ENCODE results near the gene C10orf62.

The C10orf62 gene

GRCh38 chr10:97587183-97587582, 2.3 kb upstream of the C10orf62 start:
- DNase-seq, result no peak

- DNase-seq, result no peak
Observed at GRCh38 chr10:97590082-97590747, 694 bp downstream of the C10orf62 start.

GRCh38 chr10:97590748-97591495, 1.4 kb downstream of the C10orf62 start:
- DNase-seq, result no peak

GRCh38 chr10:97593421-97593820, 3.9 kb downstream of the C10orf62 start:
- no peak for DNase-seq

- DNase-seq, result no peak
Observed at GRCh38 chr10:97596101-97597082, 6.9 kb downstream of the C10orf62 start.

- DNase-seq, result no peak
Observed at GRCh38 chr10:97597778-97598177, 8.3 kb downstream of the C10orf62 start.

GRCh38 chr10:97598407-97599271, 9.1 kb downstream of the C10orf62 start:
- DNase-seq, result no peak

- DNase-seq, result no peak
Observed at GRCh38 chr10:97599272-97599619, 9.7 kb downstream of the C10orf62 start.

- no peak for DNase-seq
Observed at GRCh38 chr10:97600616-97601015, 11.1 kb downstream of the C10orf62 start.

- no peak for DNase-seq
Observed at GRCh38 chr10:97601268-97602215, 12.0 kb downstream of the C10orf62 start.

- DNase-seq, result no peak
Observed at GRCh38 chr10:97607095-97607636, 17.6 kb downstream of the C10orf62 start.

GRCh38 chr10:97608991-97609561, 19.6 kb downstream of the C10orf62 start:
- no peak for DNase-seq

GRCh38 chr10:97611473-97611872, 22.0 kb downstream of the C10orf62 start:
- no peak for DNase-seq

GRCh38 chr10:97612386-97612785, 22.9 kb downstream of the C10orf62 start:
- DNase-seq, result no peak

GRCh38 chr10:97618285-97618684, 28.8 kb downstream of the C10orf62 start:
- DNase-seq, result no peak

- DNase-seq, result no peak
Observed at GRCh38 chr10:97618733-97619132, 29.2 kb downstream of the C10orf62 start.

- no peak for DNase-seq
Observed at GRCh38 chr10:97623277-97623676, 33.8 kb downstream of the C10orf62 start.

- no peak for DNase-seq
Observed at GRCh38 chr10:97627731-97628130, 38.2 kb downstream of the C10orf62 start.

- DNase-seq, result no peak
Observed at GRCh38 chr10:97628228-97628627, 38.7 kb downstream of the C10orf62 start.

- no peak for DNase-seq
Observed at GRCh38 chr10:97629289-97629688, 39.8 kb downstream of the C10orf62 start.

- DNase-seq, result no peak
Observed at GRCh38 chr10:97631098-97631497, 41.6 kb downstream of the C10orf62 start.
